Measurements from ENCODE around the gene MFAP4. TPM values are rescaled to one million over a fixed set of nuclear protein-coding genes. Genes with fewer than 3 reads are reported as not detected.
"Not testable (repeated sequence)": the region's sequence is repeated elsewhere in the genome, so short reads cannot be mapped to it uniquely, and the experiment has no call there.

Gene MFAP4
- total and polyA plus RNA-seq, 2 donors (not counting 1 experiment from before 2014, with no cell fraction given): not detected

DNA sequence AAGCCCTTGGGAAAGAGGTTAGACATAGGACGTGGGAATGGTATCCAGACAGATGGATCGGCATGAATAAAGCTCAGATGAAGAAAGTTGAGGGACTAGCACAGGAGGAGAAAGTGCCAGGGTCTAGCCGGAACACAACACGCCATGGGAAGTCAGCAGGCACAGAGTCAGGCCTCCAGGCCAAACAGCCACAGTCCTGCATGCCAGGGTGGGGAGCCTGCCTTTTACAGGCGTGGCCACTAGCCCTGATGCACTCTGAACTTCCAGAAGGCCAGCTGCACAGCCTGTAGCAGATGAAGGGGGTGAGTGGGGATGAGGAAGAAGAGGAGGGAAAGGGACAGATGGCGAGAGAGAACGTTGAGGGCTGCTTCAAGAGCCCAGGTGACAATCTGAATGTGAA is 29.6 kb downstream of the MFAP4 start:
- TF ChIP-seq, protein P1, sequence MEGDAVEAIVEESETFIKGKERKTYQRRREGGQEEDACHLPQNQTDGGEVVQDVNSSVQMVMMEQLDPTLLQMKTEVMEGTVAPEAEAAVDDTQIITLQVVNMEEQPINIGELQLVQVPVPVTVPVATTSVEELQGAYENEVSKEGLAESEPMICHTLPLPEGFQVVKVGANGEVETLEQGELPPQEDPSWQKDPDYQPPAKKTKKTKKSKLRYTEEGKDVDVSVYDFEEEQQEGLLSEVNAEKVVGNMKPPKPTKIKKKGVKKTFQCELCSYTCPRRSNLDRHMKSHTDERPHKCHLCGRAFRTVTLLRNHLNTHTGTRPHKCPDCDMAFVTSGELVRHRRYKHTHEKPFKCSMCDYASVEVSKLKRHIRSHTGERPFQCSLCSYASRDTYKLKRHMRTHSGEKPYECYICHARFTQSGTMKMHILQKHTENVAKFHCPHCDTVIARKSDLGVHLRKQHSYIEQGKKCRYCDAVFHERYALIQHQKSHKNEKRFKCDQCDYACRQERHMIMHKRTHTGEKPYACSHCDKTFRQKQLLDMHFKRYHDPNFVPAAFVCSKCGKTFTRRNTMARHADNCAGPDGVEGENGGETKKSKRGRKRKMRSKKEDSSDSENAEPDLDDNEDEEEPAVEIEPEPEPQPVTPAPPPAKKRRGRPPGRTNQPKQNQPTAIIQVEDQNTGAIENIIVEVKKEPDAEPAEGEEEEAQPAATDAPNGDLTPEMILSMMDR (IDR thresholded peaks at IDR 0.05): no peak
- TF ChIP-seq EZH2 (IDR thresholded peaks at IDR 0.05; ENCODE audit: borderline replicate concordance, insufficient read depth, low read depth, low read length, poor library complexity, severe bottlenecking): no peak

DNA sequence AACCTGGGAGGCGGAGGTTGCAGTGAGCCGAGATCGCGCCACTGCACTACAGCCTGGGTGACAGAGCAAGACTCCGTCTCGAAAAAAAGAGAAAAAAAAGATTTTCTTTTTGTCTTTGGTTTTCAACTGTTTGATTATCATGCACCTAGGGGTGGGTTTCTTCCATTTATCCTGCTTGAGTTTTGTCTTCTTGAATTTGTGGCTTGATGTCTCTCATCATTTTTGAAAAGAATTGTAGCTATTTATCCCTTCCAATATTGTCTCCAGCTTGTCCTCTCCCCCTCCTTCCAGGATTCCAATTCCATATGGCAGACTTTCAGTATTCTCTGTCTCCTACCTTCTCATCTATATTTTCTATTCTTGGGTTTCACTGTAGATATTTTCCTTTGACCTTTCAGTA is 32.2 kb downstream of the MFAP4 start:
- Histone ChIP-seq H3K4me1 (ENCODE audit: control insufficient read depth in 2 of 2, insufficient read depth in 2 of 2, low read length in 2 of 2) (no peaks in the 10 kb centered on the region), H3K9ac (ENCODE audit: low read length) (no peak overlapping the region), H3K4me3 (ENCODE audit: control extremely low read depth in 1 of 5, extremely low read depth in 1 of 5, insufficient read depth in 1 of 5, low read depth in 2 of 5, low read length in 4 of 5) (no peak overlapping the region), H3K79me2 (ENCODE audit: control insufficient read depth, insufficient read depth, low read length) (no peaks in the 10 kb centered on the region), H2AFZ (ENCODE audit: insufficient read depth, low read depth, low read length, poor library complexity, severe bottlenecking) (no peak overlapping the region), H3K9me3 (ENCODE audit: control extremely low read depth in 1 of 3, control insufficient read depth in 2 of 3, insufficient read depth in 1 of 3, low read length in 2 of 3) (no peaks in the 10 kb centered on the region), H3K4me2 (replicated peaks; ENCODE audit: low read depth, low read length, poor library complexity, severe bottlenecking) (no peak overlapping the region), H3K27me3 (replicated peaks in 1 of 4; ENCODE audit: control extremely low read depth in 1 of 4, control insufficient read depth in 3 of 4, insufficient read depth in 4 of 4, low read length in 3 of 4) (peaks cover 0 to 4% (median 0%) of the 10 kb centered on the region in 4 experiments), H4K20me1 (ENCODE audit: control insufficient read depth, insufficient read depth, low read length, poor library complexity, severe bottlenecking) (no peaks in the 10 kb centered on the region), H3K27ac (ENCODE audit: low read length in 2 of 2) (no peak overlapping the region), H3K36me3 (replicated peaks in 1 of 2; ENCODE audit: control extremely low read depth in 1 of 2, control insufficient read depth in 1 of 2, extremely low read depth in 1 of 2, insufficient read depth in 2 of 2, low read length in 1 of 2) (no peaks in the 10 kb centered on the region)
- no peaks in the 10 kb centered on the region for H3K9me3 Mint-ChIP-seq (ENCODE audit: insufficient read depth)
- POLR2A ChIA-PET: interaction anchor here (0.7 kb wide), 1 partner anchor 55 kb away, joined by 4 read pairs; no protein-coding TSS in a partner anchor
- no peak overlapping the region for H3K4me3 Mint-ChIP-seq
- no peak for DNase-seq
- whole genome bisulfite sequencing (ENCODE audit: insufficient coverage): 78% methylated on average over 6 of the region's 6 CpGs
- peaks cover 21% of the 10 kb centered on the region for H3K27me3 Mint-ChIP-seq
- no peaks in the 10 kb centered on the region for H3K4me1 Mint-ChIP-seq
- ATAC-seq (ENCODE audit: low read depth): no peak
- intact Hi-C loops (cut with micrococcal nuclease): no loop called here
- TF ChIP-seq EZH2 (IDR thresholded peaks at IDR 0.05; ENCODE audit: borderline replicate concordance, insufficient read depth, low read depth, low read length, poor library complexity, severe bottlenecking): no peak
- TF ChIP-seq, protein P1 (IDR thresholded peaks at IDR 0.05): no peak
- H3K27ac Mint-ChIP-seq: no peak overlapping the region
- CTCF ChIA-PET: interaction anchor here (1.0 to 3.0 kb wide), 4 partner anchors 8 to 412 kb away, joined by 3 to 15 read pairs (median 4); partner anchors contain the start of gene B9D1

More for the DNA sequence above, 29.6 kb downstream of the MFAP4 start:
- H2AFZ ChIP-seq (ENCODE audit: insufficient read depth, low read depth, low read length, poor library complexity, severe bottlenecking): no peak overlapping the region
- DNase-seq (no peak), ATAC-seq (ENCODE audit: low read depth) (no peak)
- no peak overlapping the region for H3K4me2 ChIP-seq (replicated peaks; ENCODE audit: low read depth, low read length, poor library complexity, severe bottlenecking)
- H4K20me1 ChIP-seq (ENCODE audit: control insufficient read depth, insufficient read depth, low read length, poor library complexity, severe bottlenecking): no peaks in the 10 kb centered on the region
- H3K27me3 ChIP-seq (replicated peaks in 1 of 4; ENCODE audit: control extremely low read depth in 1 of 4, control insufficient read depth in 3 of 4, insufficient read depth in 4 of 4, low read length in 3 of 4): peaks cover 0 to 8% (median 0%) of the 10 kb centered on the region in 4 experiments
- 87% methylated on average over 5 of the region's 7 CpGs for WGBS (ENCODE audit: insufficient coverage)
- no peak overlapping the region for H3K9ac ChIP-seq (ENCODE audit: low read length)
- peaks cover 9% of the 10 kb centered on the region for H3K4me1 Mint-ChIP-seq
- H3K9me3 Mint-ChIP-seq (ENCODE audit: insufficient read depth): no peaks in the 10 kb centered on the region
- no peak overlapping the region for H3K4me3 ChIP-seq (ENCODE audit: control extremely low read depth in 1 of 5, extremely low read depth in 1 of 5, insufficient read depth in 1 of 5, low read depth in 2 of 5, low read length in 4 of 5)
- no peaks in the 10 kb centered on the region for H3K79me2 ChIP-seq (ENCODE audit: control insufficient read depth, insufficient read depth, low read length)
- CTCF ChIA-PET: interaction anchor here (1.3 kb wide), 1 partner anchor 15 kb away, joined by 3 read pairs; no protein-coding TSS in a partner anchor
- intact Hi-C loops (cut with micrococcal nuclease): no loop called here
- POLR2A ChIA-PET: no interaction called here
- peaks cover 7 to 10% of the 10 kb centered on the region in 2 donors for H3K4me1 ChIP-seq (ENCODE audit: control insufficient read depth in 2 of 2, insufficient read depth in 2 of 2, low read length in 2 of 2)
- no peaks in the 10 kb centered on the region for H3K9me3 ChIP-seq (ENCODE audit: control extremely low read depth in 1 of 3, control insufficient read depth in 2 of 3, insufficient read depth in 1 of 3, low read length in 2 of 3)
- H3K27ac Mint-ChIP-seq: no peak overlapping the region
- no peaks in the 10 kb centered on the region for H3K36me3 ChIP-seq (replicated peaks in 1 of 2; ENCODE audit: control extremely low read depth in 1 of 2, control insufficient read depth in 1 of 2, extremely low read depth in 1 of 2, insufficient read depth in 2 of 2, low read length in 1 of 2)
- H3K27ac ChIP-seq (ENCODE audit: low read length in 2 of 2): no peak overlapping the region
- H3K4me3 Mint-ChIP-seq: no peak overlapping the region
- peaks cover 17% of the 10 kb centered on the region for H3K27me3 Mint-ChIP-seq

DNA sequence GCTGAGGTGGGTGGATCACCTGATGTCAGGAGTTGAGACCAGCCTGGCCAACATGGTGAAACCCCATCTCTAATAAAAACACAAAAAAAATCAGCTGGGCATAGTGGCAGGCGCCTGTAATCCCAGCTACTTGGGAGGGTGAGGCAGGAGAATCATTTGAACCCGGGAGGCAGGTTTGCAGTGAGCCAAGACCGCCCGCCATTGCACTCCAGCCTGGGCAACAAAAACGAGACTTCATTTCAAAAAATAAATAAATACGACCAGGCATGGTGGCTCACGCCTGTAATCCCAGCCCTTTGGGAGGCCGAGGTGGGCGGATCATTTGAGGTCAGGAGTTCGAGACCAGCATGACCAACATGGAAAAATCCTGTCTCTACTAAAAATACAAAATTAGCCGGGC is 33.6 kb downstream of the MFAP4 start:
- H2AFZ ChIP-seq (ENCODE audit: insufficient read depth, low read depth, low read length, poor library complexity, severe bottlenecking); H3K4me1 ChIP-seq (ENCODE audit: control insufficient read depth in 2 of 2, insufficient read depth in 2 of 2, low read length in 2 of 2); H3K4me3 Mint-ChIP-seq; H3K9me3 Mint-ChIP-seq (ENCODE audit: insufficient read depth); H3K9ac ChIP-seq (ENCODE audit: low read length); H4K20me1 ChIP-seq (ENCODE audit: control insufficient read depth, insufficient read depth, low read length, poor library complexity, severe bottlenecking); H3K79me2 ChIP-seq (ENCODE audit: control insufficient read depth, insufficient read depth, low read length); H3K27me3 ChIP-seq (replicated peaks in 1 of 4; ENCODE audit: control extremely low read depth in 1 of 4, control insufficient read depth in 3 of 4, insufficient read depth in 4 of 4, low read length in 3 of 4); H3K36me3 ChIP-seq (replicated peaks in 1 of 2; ENCODE audit: control extremely low read depth in 1 of 2, control insufficient read depth in 1 of 2, extremely low read depth in 1 of 2, insufficient read depth in 2 of 2, low read length in 1 of 2); H3K4me1 Mint-ChIP-seq; H3K4me3 ChIP-seq (ENCODE audit: control extremely low read depth in 1 of 5, extremely low read depth in 1 of 5, insufficient read depth in 1 of 5, low read depth in 2 of 5, low read length in 4 of 5); H3K27ac Mint-ChIP-seq; H3K9me3 ChIP-seq (ENCODE audit: control extremely low read depth in 1 of 3, control insufficient read depth in 2 of 3, insufficient read depth in 1 of 3, low read length in 2 of 3); DNase-seq; H3K4me2 ChIP-seq (replicated peaks; ENCODE audit: low read depth, low read length, poor library complexity, severe bottlenecking); H3K27ac ChIP-seq (ENCODE audit: low read length in 2 of 2); ATAC-seq (ENCODE audit: low read depth); intact Hi-C loops (cut with micrococcal nuclease): not testable (repeated sequence)
- peaks cover 11% of the 10 kb centered on the region for H3K27me3 Mint-ChIP-seq
- ChIA-PET POLR2A (interaction anchor here (0.6 kb wide), 1 partner anchor 116 kb away, joined by 3 read pairs; no protein-coding TSS in a partner anchor), CTCF (interaction anchor here (1.3 to 3.0 kb wide), 2 partner anchors 10 to 15 kb away, joined by 6 to 15 read pairs; partner anchors contain the start of gene B9D1)
- 88% methylated on average over 7 of the region's 11 CpGs for WGBS (ENCODE audit: insufficient coverage)
